Natural killer cell (primary cell): ENCODE data around the gene OSBPL10. TPM values are rescaled to one million over a fixed set of nuclear protein-coding genes. Genes with fewer than 3 reads are reported as not detected.

ENCODE experiments used
- ATAC-seq, 3 donors: fragments of 150-1000 bp in 2 of 3; fragments of 200-7000 bp in 1 of 3; cut with Tn5 transposase; 1 replicate in 1 of 3; 2 replicates in 2 of 3; pipeline ENCODE4 v1.10.0; 2021; ENCODE audit warnings: mild to moderate bottlenecking in 2 of 3, moderate library complexity in 2 of 3
- DNase-seq, 2 donors: peaks; one replicate each; pipeline versions ENCODE4 v3.0.0 to v3.0.0-alpha.2; 2013 to 2021; ENCODE audit warnings: mixed read lengths in 1 of 2
- H3K27ac ChIP-seq: one replicate; pipeline ENCODE4 v1.5.1; 2013; ENCODE audit warnings: mild to moderate bottlenecking, low read length
- H3K27me3 ChIP-seq: one replicate; pipeline ENCODE4 v1.6.1; 2013; ENCODE audit warnings: low read length; ENCODE audit not compliant: control insufficient read depth, insufficient read depth
- H3K36me3 ChIP-seq: one replicate; pipeline ENCODE4 v1.6.1; 2013; ENCODE audit warnings: low read length; ENCODE audit not compliant: control insufficient read depth, insufficient read depth
- H3K4me1 ChIP-seq: one replicate; pipeline ENCODE4 v1.6.1; 2013; ENCODE audit warnings: low read length; ENCODE audit not compliant: control insufficient read depth, insufficient read depth
- H3K4me3 ChIP-seq: one replicate; pipeline ENCODE4 v1.5.1; 2013; ENCODE audit warnings: low read length
- H3K9me3 ChIP-seq: one replicate; pipeline ENCODE4 v1.6.1; 2013; ENCODE audit warnings: low read length; ENCODE audit not compliant: control insufficient read depth, insufficient read depth
- H3K27ac Mint-ChIP-seq, 2 donors: one replicate each; pipeline ENCODE4 v1.8.0; 2022; ENCODE audit warnings: mild to moderate bottlenecking in 2 of 2, mixed read lengths in 2 of 2, moderate library complexity in 1 of 2
- H3K27me3 Mint-ChIP-seq, 2 donors: one replicate each; pipeline ENCODE4 v1.8.0; 2022; ENCODE audit warnings: low read depth in 2 of 2, mixed read lengths in 2 of 2
- H3K36me3 Mint-ChIP-seq: one replicate; pipeline ENCODE4 v1.8.0; 2022; ENCODE audit warnings: mixed read lengths
- H3K4me1 Mint-ChIP-seq, 2 donors: one replicate each; pipeline ENCODE4 v1.8.0; 2022; ENCODE audit warnings: mixed read lengths in 2 of 2
- H3K4me3 Mint-ChIP-seq: one replicate; pipeline ENCODE4 v1.8.0; 2022; ENCODE audit warnings: mild to moderate bottlenecking, moderate library complexity, mixed read lengths
- H3K9me3 Mint-ChIP-seq, 2 donors: one replicate each; pipeline ENCODE4 v1.8.0; 2022; ENCODE audit warnings: mixed read lengths in 2 of 2
- CTCF ChIP-seq: fragments of 200-600 bp; IDR thresholded peaks from one replicate; pipeline ENCODE4 v1.8.0; 2022; ENCODE audit warnings: antibody characterized with exemption
- WGBS: methylation state at CpG from one replicate; pipeline ENCODE4 v1.1.7; 2013; ENCODE audit warnings: missing lambda C conversion rate; ENCODE audit not compliant: insufficient coverage; 5-methylcytosine and 5-hydroxymethylcytosine counted together
- intact Hi-C: fragments of 100-400 bp; cut with micrococcal nuclease; formaldehyde crosslinking; loops from one replicate; pipeline ENCODE4 v1.14.2; 2022
- total RNA-seq, 4 donors: library from RNA; stranded (reverse); fragments of 120-200 nt in 1 of 4; gene quantifications; one replicate each; pipeline versions ENCODE4 v1.2.3 to v1.2.4, GENCODE V29; 2013 to 2022

Gene OSBPL10
- total RNA-seq, 3 donors from 2014 or later (not counting 1 experiment from before 2014, with no cell fraction given), result 1.00 to 3.6 (median 1.6) TPM

- Mint-ChIP-seq H3K4me3 (no peak overlapping the region), H3K4me1 (no peaks in the 10 kb centered on the region), H3K36me3 (no peaks in the 10 kb centered on the region), H3K9me3 (no peaks in the 10 kb centered on the region), H3K27me3 (peaks cover 13 to 14% of the 10 kb centered on the region in 2 donors), H3K27ac (no peak overlapping the region)
- WGBS, result 69% methylated on average over 3 of the region's 3 CpGs
- Histone ChIP-seq H3K9me3 (no peaks in the 10 kb centered on the region), H3K4me3 (no peak overlapping the region), H3K36me3 (no peaks in the 10 kb centered on the region), H3K4me1 (no peaks in the 10 kb centered on the region), H3K27ac (no peak overlapping the region), H3K27me3 (no peaks in the 10 kb centered on the region)
- ATAC-seq (no peak), DNase-seq (no peak)
- TF ChIP-seq CTCF, result no peak
- intact Hi-C loops, result no loop called here
Observed at GRCh38 chr3:31882895-31883294, 98.2 kb downstream of the OSBPL10 start.

GRCh38 chr3:31882431-31882830 lies 98.6 kb downstream of the OSBPL10 start:
- Mint-ChIP-seq H3K36me3 (no peaks in the 10 kb centered on the region), H3K27ac (no peak overlapping the region), H3K27me3 (peaks cover 10 to 14% of the 10 kb centered on the region in 2 donors), H3K4me3 (no peak overlapping the region), H3K9me3 (no peaks in the 10 kb centered on the region), H3K4me1 (no peaks in the 10 kb centered on the region)
- no peaks in the 10 kb centered on the region for H3K4me1 ChIP-seq
- no peaks in the 10 kb centered on the region for H3K36me3 ChIP-seq
- intact Hi-C loops, result no loop called here
- TF ChIP-seq CTCF, result no peak
- no peak overlapping the region for H3K27ac ChIP-seq
- no peaks in the 10 kb centered on the region for H3K27me3 ChIP-seq
- H3K4me3 ChIP-seq, result no peak overlapping the region
- no peaks in the 10 kb centered on the region for H3K9me3 ChIP-seq
- ATAC-seq, result no peak
- no peak for DNase-seq
- WGBS, result 91% methylated on average over 4 of the region's 4 CpGs

- Histone ChIP-seq H3K27ac (no peak overlapping the region), H3K9me3 (no peaks in the 10 kb centered on the region), H3K4me1 (no peaks in the 10 kb centered on the region), H3K4me3 (no peak overlapping the region), H3K36me3 (no peaks in the 10 kb centered on the region), H3K27me3 (no peaks in the 10 kb centered on the region)
- ATAC-seq (no peak), DNase-seq (no peak)
- Mint-ChIP-seq H3K4me3 (no peak overlapping the region), H3K36me3 (no peaks in the 10 kb centered on the region), H3K4me1 (no peaks in the 10 kb centered on the region), H3K27me3 (peaks cover 9 to 10% of the 10 kb centered on the region in 2 donors), H3K9me3 (no peaks in the 10 kb centered on the region), H3K27ac (no peak overlapping the region)
- TF ChIP-seq CTCF, result no peak
- intact Hi-C loops, result no loop called here
- WGBS, result 77% methylated on average over 4 of the region's 4 CpGs
Observed at GRCh38 chr3:31880482-31881078, 100.5 kb downstream of the OSBPL10 start.

- no peak for TF ChIP-seq CTCF
- intact Hi-C loops, result no loop called here
- Mint-ChIP-seq H3K4me3 (no peak overlapping the region), H3K27ac (no peak overlapping the region), H3K36me3 (no peaks in the 10 kb centered on the region), H3K4me1 (no peaks in the 10 kb centered on the region), H3K27me3 (peaks cover 6 to 10% of the 10 kb centered on the region in 2 donors), H3K9me3 (no peaks in the 10 kb centered on the region)
- Histone ChIP-seq H3K9me3 (no peaks in the 10 kb centered on the region), H3K4me1 (no peaks in the 10 kb centered on the region), H3K27me3 (no peaks in the 10 kb centered on the region), H3K4me3 (no peak overlapping the region), H3K36me3 (no peaks in the 10 kb centered on the region), H3K27ac (no peak overlapping the region)
- WGBS, result 75% methylated on average over 4 of the region's 4 CpGs
- no peak for ATAC-seq
- DNase-seq, result no peak
Observed at GRCh38 chr3:31880020-31880419, 101.0 kb downstream of the OSBPL10 start.
